SU-DHL-6 (cell line): ENCODE data around the gene ADAMTS18.
"Not testable (repeated sequence)": the region's sequence is repeated elsewhere in the genome, so short reads cannot be mapped to it uniquely, and the experiment has no call there.

Experiments used
- H2AFZ ChIP-seq: fragments of 200-600 bp; sonication (generic); 2 replicates; pipeline ENCODE4 v1.6.1; 2014; ENCODE audit warnings: low read depth, mild to moderate bottlenecking, moderate library complexity, mixed read lengths, antibody characterized with exemption, low read length; ENCODE audit not compliant: severe bottlenecking
- H3F3A ChIP-seq: fragments of 200-600 bp; shearing (Covaris generic); 2 replicates; pipeline ENCODE4 v1.6.0; 2016; ENCODE audit warnings: antibody characterized with exemption, mild to moderate bottlenecking; ENCODE audit not compliant: insufficient read depth
- H3K27ac ChIP-seq: fragments of 200-600 bp; sonication (generic); 2 replicates; pipeline ENCODE4 v1.5.1; 2016; ENCODE audit warnings: low read depth, mild to moderate bottlenecking, low read length, moderate library complexity, mixed read lengths
- H3K27me3 ChIP-seq: fragments of 200-600 bp; sonication (generic), shearing (Covaris generic); 2 replicates; pipeline ENCODE4 v1.6.0; 2014; ENCODE audit warnings: mild to moderate bottlenecking, low read length
- H3K36me3 ChIP-seq: fragments of 200-600 bp; sonication (generic); 2 replicates; pipeline ENCODE4 v1.6.1; 2014; ENCODE audit warnings: mild to moderate bottlenecking, low read length, mixed read lengths
- H3K4me2 ChIP-seq: fragments of 300-600, 200-600 bp; shearing (Covaris generic), sonication (generic); 2 replicates; pipeline ENCODE4 v1.6.0; 2014; ENCODE audit warnings: low read length, low read depth, mild to moderate bottlenecking; ENCODE audit not compliant: poor library complexity, severe bottlenecking
- H3K4me3 ChIP-seq: fragments of 200-600 bp; sonication (generic); 2 replicates; pipeline ENCODE4 v1.5.1; 2014; ENCODE audit warnings: antibody characterized with exemption, low read length, mild to moderate bottlenecking, mixed read lengths; ENCODE audit not compliant: insufficient read depth, poor library complexity, severe bottlenecking
- H3K79me2 ChIP-seq: fragments of 200-600 bp; sonication (generic); 2 replicates; pipeline ENCODE4 v1.6.1; 2014; ENCODE audit warnings: mild to moderate bottlenecking, low read length, moderate library complexity; ENCODE audit not compliant: insufficient read depth
- H3K9ac ChIP-seq: fragments of 200-600 bp; sonication (generic); 2 replicates; pipeline ENCODE4 v1.7.0; 2014; ENCODE audit warnings: mild to moderate bottlenecking, low read length
- H3K9me2 ChIP-seq: fragments of 200-600 bp; sonication (generic); replicated peaks from 2 replicates; pipeline ENCODE4 v1.6.1; 2014; ENCODE audit warnings: low read length; ENCODE audit not compliant: insufficient read depth
- H3K9me3 ChIP-seq: fragments of 200-600 bp; sonication (generic); 2 replicates; pipeline ENCODE4 v1.6.1; 2014; ENCODE audit warnings: low read length, mixed read lengths; ENCODE audit not compliant: insufficient read depth
- H4K20me1 ChIP-seq: fragments of 200-600 bp; sonication (generic); 2 replicates; pipeline ENCODE4 v1.6.1; 2014; ENCODE audit warnings: low read depth, mild to moderate bottlenecking, antibody characterized with exemption, low read length, moderate library complexity, mixed read lengths
- EZH2phosphoT487 ChIP-seq: fragments of 200-600 bp; sonication (generic), shearing (Covaris generic); conservative IDR thresholded peaks from 2 replicates; pipeline ENCODE4 v1.6.1; 2018; ENCODE audit warnings: mild to moderate bottlenecking, antibody characterized with exemption, low read length, moderate library complexity, mixed read lengths
- TF ChIP-seq, protein P1 (sequence below): fragments of 200-600 bp; sonication (generic); IDR thresholded peaks from one replicate; pipeline ENCODE4 v1.5.1; 2017; ENCODE audit warnings: antibody characterized with exemption, mild to moderate bottlenecking, low read length, moderate library complexity; ENCODE audit not compliant: insufficient read depth, poor library complexity, severe bottlenecking

The ADAMTS18 gene

DNA sequence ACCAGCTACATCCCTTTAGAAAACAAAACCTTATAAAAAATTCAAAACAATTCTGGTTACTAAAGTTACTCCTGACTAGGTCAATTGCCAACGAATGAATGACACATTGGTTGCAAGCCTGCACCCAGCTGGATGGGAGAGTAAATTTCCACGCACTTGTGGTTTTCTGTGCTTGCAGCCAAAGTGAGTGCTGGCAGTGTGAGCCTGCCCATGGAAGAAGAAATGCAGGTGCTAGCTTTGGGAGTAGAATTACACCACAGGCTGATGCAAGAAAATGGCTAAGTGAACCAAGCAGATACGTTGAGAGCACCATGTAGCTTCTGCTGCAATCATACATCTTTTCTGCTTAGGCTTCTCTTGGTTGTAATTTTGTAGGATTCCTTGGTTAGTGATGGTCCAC is 161.0 kb downstream of the ADAMTS18 start:
- Histone ChIP-seq H3K79me2 (no peaks in the 10 kb centered on the region), H3K27ac (no peak overlapping the region), H3K9me3 (no peaks in the 10 kb centered on the region), H3F3A (no peaks in the 10 kb centered on the region), H3K27me3 (no peaks in the 10 kb centered on the region), H3K4me3 (no peak overlapping the region), H3K9me2 (no peaks in the 10 kb centered on the region), H2AFZ (no peak overlapping the region), H3K9ac (no peak overlapping the region), H4K20me1 (no peaks in the 10 kb centered on the region), H3K36me3 (no peaks in the 10 kb centered on the region), H3K4me2 (no peak overlapping the region)
- TF ChIP-seq, protein P1, sequence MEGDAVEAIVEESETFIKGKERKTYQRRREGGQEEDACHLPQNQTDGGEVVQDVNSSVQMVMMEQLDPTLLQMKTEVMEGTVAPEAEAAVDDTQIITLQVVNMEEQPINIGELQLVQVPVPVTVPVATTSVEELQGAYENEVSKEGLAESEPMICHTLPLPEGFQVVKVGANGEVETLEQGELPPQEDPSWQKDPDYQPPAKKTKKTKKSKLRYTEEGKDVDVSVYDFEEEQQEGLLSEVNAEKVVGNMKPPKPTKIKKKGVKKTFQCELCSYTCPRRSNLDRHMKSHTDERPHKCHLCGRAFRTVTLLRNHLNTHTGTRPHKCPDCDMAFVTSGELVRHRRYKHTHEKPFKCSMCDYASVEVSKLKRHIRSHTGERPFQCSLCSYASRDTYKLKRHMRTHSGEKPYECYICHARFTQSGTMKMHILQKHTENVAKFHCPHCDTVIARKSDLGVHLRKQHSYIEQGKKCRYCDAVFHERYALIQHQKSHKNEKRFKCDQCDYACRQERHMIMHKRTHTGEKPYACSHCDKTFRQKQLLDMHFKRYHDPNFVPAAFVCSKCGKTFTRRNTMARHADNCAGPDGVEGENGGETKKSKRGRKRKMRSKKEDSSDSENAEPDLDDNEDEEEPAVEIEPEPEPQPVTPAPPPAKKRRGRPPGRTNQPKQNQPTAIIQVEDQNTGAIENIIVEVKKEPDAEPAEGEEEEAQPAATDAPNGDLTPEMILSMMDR = no peak
- TF ChIP-seq EZH2phosphoT487 = no peak

DNA sequence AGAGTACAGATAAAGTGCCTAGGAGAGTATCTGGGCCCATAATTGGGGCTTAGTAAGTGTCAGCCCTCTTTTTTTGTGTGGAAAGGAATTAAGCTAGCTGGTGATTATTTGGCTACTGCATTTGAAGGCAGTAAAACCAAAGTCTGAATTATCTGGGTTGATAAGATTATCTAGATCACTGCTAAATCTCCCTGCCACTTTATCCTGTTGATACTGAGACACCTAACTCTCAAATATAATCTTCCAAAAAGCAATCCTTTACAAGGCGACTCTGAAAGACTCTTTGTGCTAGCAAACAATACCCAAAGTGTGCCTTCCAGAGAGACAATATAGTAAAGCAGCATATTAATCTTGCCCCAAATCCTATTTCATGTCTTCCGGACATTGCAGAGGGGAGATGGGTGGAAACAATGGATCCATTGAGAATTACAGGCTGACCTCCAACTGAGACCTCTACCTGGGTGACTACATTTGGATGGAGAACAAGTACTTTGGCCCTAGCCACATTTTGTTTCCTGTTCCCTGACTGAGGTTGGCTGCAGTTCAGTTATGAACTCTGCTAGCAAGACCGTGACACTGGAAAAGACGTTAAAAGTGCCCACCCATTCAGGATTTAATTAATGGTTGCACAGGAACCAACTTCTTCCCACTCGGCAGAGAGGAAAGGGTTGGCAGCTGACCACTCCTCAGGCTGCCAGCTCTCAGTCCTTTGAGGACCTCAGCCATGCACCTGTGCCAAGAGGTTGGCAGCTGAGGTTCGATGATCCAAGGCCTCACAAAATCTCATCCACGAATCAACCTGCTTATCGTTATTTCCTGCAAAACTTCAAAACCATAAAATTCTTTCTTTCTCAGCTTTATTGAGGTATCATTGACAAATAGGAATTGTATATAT is 163.1 kb downstream of the ADAMTS18 start:
- H3K36me3 ChIP-seq = no peaks in the 10 kb centered on the region
- no peak for TF ChIP-seq EZH2phosphoT487
- TF ChIP-seq, protein P1 = no peak
- no peak overlapping the region for H2AFZ ChIP-seq
- no peak overlapping the region for H3K4me3 ChIP-seq
- H4K20me1 ChIP-seq = no peaks in the 10 kb centered on the region
- no peaks in the 10 kb centered on the region for H3K9me2 ChIP-seq
- H3K27me3 ChIP-seq = no peaks in the 10 kb centered on the region
- H3K9ac ChIP-seq = no peak overlapping the region
- no peaks in the 10 kb centered on the region for H3K9me3 ChIP-seq
- no peaks in the 10 kb centered on the region for H3K79me2 ChIP-seq
- no peak overlapping the region for H3K4me2 ChIP-seq
- H3K27ac ChIP-seq = no peak overlapping the region
- no peaks in the 10 kb centered on the region for H3F3A ChIP-seq

DNA sequence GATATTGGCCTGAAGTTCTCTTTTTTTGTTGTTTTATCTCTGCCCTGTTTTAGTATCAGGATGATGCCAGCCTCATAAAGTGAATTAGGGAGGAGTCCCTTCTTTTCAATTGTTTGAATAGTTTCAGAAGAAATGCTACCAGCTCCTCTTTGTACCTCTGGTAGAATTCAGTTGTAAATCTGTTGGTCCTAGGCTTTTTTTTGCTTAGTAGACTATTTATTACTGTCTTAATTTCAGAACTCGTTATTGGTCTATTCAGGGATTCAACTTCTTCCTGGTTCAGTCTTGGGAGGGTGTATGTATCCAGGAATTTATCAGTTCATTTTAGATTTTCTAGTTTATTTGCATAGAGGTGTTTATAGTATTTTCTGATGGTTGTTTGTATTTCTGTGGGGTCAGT is 168.6 kb downstream of the ADAMTS18 start:
- H3K36me3 ChIP-seq, H3K4me2 ChIP-seq, H3K9ac ChIP-seq, H3K79me2 ChIP-seq, H3K27me3 ChIP-seq, H3K4me3 ChIP-seq, H4K20me1 ChIP-seq, H3F3A ChIP-seq, H2AFZ ChIP-seq, H3K27ac ChIP-seq, H3K9me3 ChIP-seq, H3K9me2 ChIP-seq: not testable (repeated sequence)

DNA sequence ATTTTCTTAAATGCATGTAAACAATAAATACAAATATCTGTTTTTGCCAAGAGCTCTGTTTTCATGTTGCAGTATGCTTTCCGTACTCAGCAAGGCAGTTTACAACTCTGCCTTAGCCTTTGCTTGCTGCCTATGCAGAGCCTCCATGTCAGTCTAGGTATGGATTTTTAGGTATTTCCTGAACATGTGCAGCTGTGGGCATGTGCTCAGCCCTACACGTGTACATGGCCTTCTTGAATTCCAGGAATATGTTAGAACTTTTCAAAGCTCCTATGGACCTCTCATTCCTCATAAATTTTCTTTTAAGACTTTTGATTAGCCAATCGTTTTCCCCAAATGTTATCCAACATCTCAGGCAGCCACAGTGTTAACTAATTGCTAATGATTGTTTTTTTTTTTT is 171.9 kb downstream of the ADAMTS18 start:
- no peaks in the 10 kb centered on the region for H3F3A ChIP-seq
- H4K20me1 ChIP-seq = no peaks in the 10 kb centered on the region
- no peaks in the 10 kb centered on the region for H3K27me3 ChIP-seq
- no peaks in the 10 kb centered on the region for H3K9me2 ChIP-seq
- no peak overlapping the region for H2AFZ ChIP-seq
- H3K36me3 ChIP-seq = no peaks in the 10 kb centered on the region
- H3K27ac ChIP-seq = no peak overlapping the region
- H3K4me3 ChIP-seq = no peak overlapping the region
- no peaks in the 10 kb centered on the region for H3K9me3 ChIP-seq
- no peak overlapping the region for H3K4me2 ChIP-seq
- no peak for TF ChIP-seq EZH2phosphoT487
- TF ChIP-seq, protein P1 = no peak
- H3K9ac ChIP-seq = no peak overlapping the region
- no peaks in the 10 kb centered on the region for H3K79me2 ChIP-seq
